CD4-positive, alpha-beta T cell treated with Interleukin-2 at 100 ng/mL for 4 hours (primary cell): ENCODE measurements around the gene SPDYE4.

Experiments
- DNase-seq: peaks from one replicate; pipeline ENCODE4 v3.0.0-alpha.2; 2020; ENCODE audit warnings: low spot score

The SPDYE4 gene

GRCh38 chr17:8712698-8713097 lies 45.6 kb downstream of the SPDYE4 start:
- no peak for DNase-seq

- no peak for DNase-seq
These were observed 47.1 kb downstream of the SPDYE4 start for GRCh38 chr17:8711291-8711690.

- no peak for DNase-seq
These were observed 47.5 kb downstream of the SPDYE4 start for GRCh38 chr17:8710813-8711212.

GRCh38 chr17:8709006-8709405 lies 49.3 kb downstream of the SPDYE4 start:
- no peak for DNase-seq

GRCh38 chr17:8708025-8708461 lies 50.3 kb downstream of the SPDYE4 start:
- no peak for DNase-seq

- DNase-seq = no peak
These were observed 50.9 kb downstream of the SPDYE4 start for GRCh38 chr17:8707332-8708024.

GRCh38 chr17:8706431-8706830 lies 51.9 kb downstream of the SPDYE4 start:
- no peak for DNase-seq

GRCh38 chr17:8705427-8705826 lies 52.9 kb downstream of the SPDYE4 start:
- no peak for DNase-seq

GRCh38 chr17:8703001-8703400 lies 55.3 kb downstream of the SPDYE4 start:
- no peak for DNase-seq

GRCh38 chr17:8701754-8702153 lies 56.6 kb downstream of the SPDYE4 start:
- no peak for DNase-seq

- DNase-seq = no peak
These were observed 57.1 kb downstream of the SPDYE4 start for GRCh38 chr17:8701221-8701620.
